Measurements from ENCODE around the gene PAGE4.

PAGE4 gene

GRCh38 chrX:49877397-49878101 is 48.4 kb downstream of the PAGE4 start:
- no peak for DNase-seq

- DNase-seq: no peak
Observed at GRCh38 chrX:49878128-49878833, 49.2 kb downstream of the PAGE4 start.

GRCh38 chrX:49878834-49879655 is 49.9 kb downstream of the PAGE4 start, which contains the start of gene USP27X:
Gene USP27X, plus strand, starts transcription at chrX:49879484. Its CDS starts 824 bp downstream, at chrX:49880308.
- DNase-seq: peak; percentile 64

- no peak for DNase-seq
Observed at GRCh38 chrX:49879656-49880277, 50.7 kb downstream of the PAGE4 start.

- DNase-seq: no peak
Observed at GRCh38 chrX:49880668-49881067, 51.6 kb downstream of the PAGE4 start.

Measured in NCI-H226 (cell line).